ENCODE measurements around the gene IFITM10.

DNA sequence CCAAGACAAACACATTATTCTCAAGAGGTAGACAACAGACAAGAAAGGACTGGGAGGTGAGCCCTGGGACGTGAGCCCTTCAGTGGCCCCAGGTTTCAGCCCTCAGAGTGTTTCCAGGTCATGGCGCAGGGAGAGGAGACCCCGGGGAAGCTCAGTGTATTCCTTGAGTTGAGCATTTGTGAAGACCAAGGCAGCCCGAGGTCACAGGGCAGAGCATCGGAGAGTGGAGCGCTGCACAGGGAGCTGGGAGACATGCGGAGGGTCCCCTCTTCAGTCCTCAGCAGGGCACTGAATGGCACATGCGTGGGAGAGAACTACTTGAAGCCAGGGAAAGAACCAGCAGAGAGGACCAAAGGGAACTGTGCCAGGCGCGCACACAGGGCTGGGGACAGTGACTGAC lies 41.7 kb downstream of the IFITM10 start:
- TF ChIP-seq, protein P1, sequence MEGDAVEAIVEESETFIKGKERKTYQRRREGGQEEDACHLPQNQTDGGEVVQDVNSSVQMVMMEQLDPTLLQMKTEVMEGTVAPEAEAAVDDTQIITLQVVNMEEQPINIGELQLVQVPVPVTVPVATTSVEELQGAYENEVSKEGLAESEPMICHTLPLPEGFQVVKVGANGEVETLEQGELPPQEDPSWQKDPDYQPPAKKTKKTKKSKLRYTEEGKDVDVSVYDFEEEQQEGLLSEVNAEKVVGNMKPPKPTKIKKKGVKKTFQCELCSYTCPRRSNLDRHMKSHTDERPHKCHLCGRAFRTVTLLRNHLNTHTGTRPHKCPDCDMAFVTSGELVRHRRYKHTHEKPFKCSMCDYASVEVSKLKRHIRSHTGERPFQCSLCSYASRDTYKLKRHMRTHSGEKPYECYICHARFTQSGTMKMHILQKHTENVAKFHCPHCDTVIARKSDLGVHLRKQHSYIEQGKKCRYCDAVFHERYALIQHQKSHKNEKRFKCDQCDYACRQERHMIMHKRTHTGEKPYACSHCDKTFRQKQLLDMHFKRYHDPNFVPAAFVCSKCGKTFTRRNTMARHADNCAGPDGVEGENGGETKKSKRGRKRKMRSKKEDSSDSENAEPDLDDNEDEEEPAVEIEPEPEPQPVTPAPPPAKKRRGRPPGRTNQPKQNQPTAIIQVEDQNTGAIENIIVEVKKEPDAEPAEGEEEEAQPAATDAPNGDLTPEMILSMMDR (IDR thresholded peaks at IDR 0.05; ENCODE audit: low read depth, low read length), result no peak
- no peak for TF ChIP-seq EZH2phosphoT487 (IDR thresholded peaks at IDR 0.05; ENCODE audit: low read depth)

All from OCI-LY3 (cell line).